Thyroid gland (tissue), 4 donors: ENCODE results near the gene FES.

Experiments used
- POLR2A ChIP-seq, 2 donors: fragments of 450-650 bp; IDR thresholded peaks; one replicate each; pipeline ENCODE4 v1.6.1; 2017; ENCODE audit warnings: antibody characterized with exemption in 2 of 2, mild to moderate bottlenecking in 2 of 2, moderate library complexity in 1 of 2
- TF ChIP-seq, protein P1 (sequence below), 6 experiments: fragments of 200-600 bp in 3 of 6; fragments of 450-650 bp in 3 of 6; sonication (generic) in 3 of 6; IDR thresholded peaks; one replicate each; pipeline ENCODE4 v1.5.1; 2016 to 2019; ENCODE audit warnings: antibody characterized with exemption in 6 of 6, mild to moderate bottlenecking in 2 of 6, inconsistent platforms in 1 of 6, moderate library complexity in 1 of 6

DNA sequence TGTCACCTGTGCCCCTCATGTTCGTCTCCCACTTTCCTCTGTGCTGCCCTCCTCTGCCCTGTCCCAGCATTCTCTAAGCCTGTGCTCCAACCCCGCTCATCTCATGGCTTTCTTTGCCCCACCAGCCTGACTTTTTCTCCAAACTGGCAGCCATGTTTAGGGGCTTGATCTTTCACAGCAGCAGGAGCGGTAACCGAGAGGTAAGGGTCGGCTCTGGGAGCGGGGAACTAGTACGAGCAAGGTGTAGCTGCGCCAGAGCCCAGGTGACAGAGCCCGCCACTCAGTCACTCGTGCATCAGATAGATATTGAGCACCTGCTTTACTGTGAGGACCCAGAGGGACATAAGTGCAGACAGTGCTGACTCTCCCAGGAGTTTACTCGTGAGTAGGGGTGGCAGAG lies 32.2 kb downstream of the FES start:
- TF ChIP-seq, protein P1, sequence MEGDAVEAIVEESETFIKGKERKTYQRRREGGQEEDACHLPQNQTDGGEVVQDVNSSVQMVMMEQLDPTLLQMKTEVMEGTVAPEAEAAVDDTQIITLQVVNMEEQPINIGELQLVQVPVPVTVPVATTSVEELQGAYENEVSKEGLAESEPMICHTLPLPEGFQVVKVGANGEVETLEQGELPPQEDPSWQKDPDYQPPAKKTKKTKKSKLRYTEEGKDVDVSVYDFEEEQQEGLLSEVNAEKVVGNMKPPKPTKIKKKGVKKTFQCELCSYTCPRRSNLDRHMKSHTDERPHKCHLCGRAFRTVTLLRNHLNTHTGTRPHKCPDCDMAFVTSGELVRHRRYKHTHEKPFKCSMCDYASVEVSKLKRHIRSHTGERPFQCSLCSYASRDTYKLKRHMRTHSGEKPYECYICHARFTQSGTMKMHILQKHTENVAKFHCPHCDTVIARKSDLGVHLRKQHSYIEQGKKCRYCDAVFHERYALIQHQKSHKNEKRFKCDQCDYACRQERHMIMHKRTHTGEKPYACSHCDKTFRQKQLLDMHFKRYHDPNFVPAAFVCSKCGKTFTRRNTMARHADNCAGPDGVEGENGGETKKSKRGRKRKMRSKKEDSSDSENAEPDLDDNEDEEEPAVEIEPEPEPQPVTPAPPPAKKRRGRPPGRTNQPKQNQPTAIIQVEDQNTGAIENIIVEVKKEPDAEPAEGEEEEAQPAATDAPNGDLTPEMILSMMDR (IDR thresholded peaks at IDR 0.05), result no peak
- TF ChIP-seq POLR2A (IDR thresholded peaks at IDR 0.05), result no peak
